ENCODE results near the gene CNPPD1. TPM values are rescaled to one million over a fixed set of nuclear protein-coding genes. Genes with fewer than 3 reads are reported as not detected.

Gene CNPPD1
- total and polyA plus RNA-seq, 7 donors, result 58.5 to 81.5 (median 71.7) TPM

DNA sequence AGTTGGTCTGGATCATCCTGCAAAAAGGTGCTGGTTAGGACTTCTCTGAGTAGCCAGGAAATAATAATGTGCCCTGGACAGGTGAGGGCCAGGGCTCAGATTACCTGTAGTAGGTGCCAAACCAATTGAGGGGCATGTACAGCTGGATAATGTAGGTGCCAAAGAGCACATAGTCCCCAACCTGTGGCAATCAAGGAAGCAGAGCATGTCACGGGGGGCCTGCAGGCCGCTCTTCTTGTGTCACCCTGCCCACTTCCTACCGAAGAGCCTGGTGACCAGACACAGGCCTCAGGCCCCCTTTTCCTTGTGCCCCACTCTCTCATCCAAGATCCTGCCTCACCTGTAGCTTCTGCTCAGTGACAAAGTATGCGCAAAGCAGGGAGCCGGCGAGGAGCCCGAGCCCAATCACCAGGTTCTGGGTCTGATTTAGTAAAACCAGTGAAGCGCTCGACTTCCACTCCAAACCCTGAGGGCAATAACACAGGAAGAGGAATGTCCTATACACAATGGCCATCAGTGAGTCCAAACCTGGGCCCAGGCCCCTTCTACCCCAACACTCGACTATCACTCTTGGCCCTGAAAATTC lies 36.9 kb upstream of the CNPPD1 start:
- Histone ChIP-seq H3K36me3 (ENCODE audit: insufficient read depth in 1 of 2, low read depth in 1 of 2) (peaks cover 3 to 83% of the 10 kb centered on the region in 2 donors), H3K27me3 (ENCODE audit: insufficient read depth in 3 of 3, low read length in 2 of 3) (no peaks in the 10 kb centered on the region), H3K27ac (no peak overlapping the region), H3K4me3 (no peak overlapping the region), H3K9me3 (no peaks in the 10 kb centered on the region), H3K4me1 (peaks cover 15% of the 10 kb centered on the region)
- TF ChIP-seq CTCF (IDR thresholded peaks at IDR 0.05), result no peak
- ATAC-seq, result no peak
- 91 to 94% (median 94%) methylated on average over 10 of the region's 10 CpGs for WGBS, 3 donors
- DNase-seq, result no peak
- intact Hi-C loops (cut with DNase I), result no loop called here

DNA sequence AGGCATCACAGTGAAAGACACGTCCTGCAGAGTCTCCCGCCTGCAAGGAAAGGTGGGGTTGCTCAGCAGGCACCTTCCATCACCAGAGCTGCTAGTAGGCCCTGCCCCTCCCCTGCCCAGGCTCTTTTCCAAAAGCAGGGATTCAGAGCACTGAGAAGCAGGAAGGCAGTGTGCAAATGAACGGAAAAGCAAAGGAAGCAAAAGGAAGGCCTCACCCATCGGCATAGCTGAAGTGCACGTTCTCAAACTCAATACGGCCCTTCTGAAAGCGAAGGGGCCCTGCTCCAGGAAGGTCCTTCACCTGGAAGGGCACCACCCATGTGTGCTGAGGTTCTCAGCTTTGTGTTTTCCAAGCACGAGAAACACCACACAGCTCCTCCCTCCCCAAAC lies 36.3 kb upstream of the CNPPD1 start:
- peaks cover 19% of the 10 kb centered on the region for H3K4me1 ChIP-seq
- intact Hi-C loops (cut with DNase I), result no loop called here
- H3K4me3 ChIP-seq, result no peak overlapping the region
- ATAC-seq (no peak), DNase-seq (no peak)
- H3K27me3 ChIP-seq (ENCODE audit: insufficient read depth in 3 of 3, low read length in 2 of 3), result no peaks in the 10 kb centered on the region
- H3K9me3 ChIP-seq, result no peaks in the 10 kb centered on the region
- 79 to 81% (median 79%) methylated on average over 8 of the region's 8 CpGs for WGBS, 3 donors
- TF ChIP-seq CTCF (IDR thresholded peaks at IDR 0.05), result no peak
- peaks cover 3 to 88% of the 10 kb centered on the region in 2 donors for H3K36me3 ChIP-seq (ENCODE audit: insufficient read depth in 1 of 2, low read depth in 1 of 2)
- H3K27ac ChIP-seq, result no peak overlapping the region

DNA sequence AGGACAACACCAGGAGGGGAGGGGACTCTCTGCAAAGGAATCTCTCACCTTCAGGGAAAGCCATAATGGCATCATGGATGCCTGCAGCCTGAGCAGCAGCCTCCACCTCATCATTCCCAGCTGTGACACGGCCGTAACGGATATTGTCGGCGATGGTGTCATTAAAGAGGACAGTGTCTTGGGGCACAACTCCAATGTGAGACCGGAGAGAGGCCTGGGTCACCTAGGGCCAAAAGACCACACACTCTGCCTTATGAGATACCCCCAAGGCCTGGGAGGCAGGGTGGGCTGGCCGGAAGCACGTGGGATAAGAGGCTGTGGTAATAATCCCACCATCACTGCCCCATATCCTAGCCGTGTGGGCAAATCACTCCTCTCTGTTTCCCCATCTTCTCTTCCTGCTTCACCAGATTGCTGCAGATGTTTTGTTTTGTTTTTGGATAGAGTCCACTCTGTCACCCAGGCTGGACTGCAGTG lies 34.2 kb upstream of the CNPPD1 start:
- Histone ChIP-seq H3K4me1 (peaks cover 16% of the 10 kb centered on the region), H3K27me3 (ENCODE audit: insufficient read depth in 3 of 3, low read length in 2 of 3) (no peaks in the 10 kb centered on the region), H3K4me3 (no peak overlapping the region), H3K9me3 (no peaks in the 10 kb centered on the region), H3K27ac (no peak overlapping the region), H3K36me3 (ENCODE audit: insufficient read depth in 1 of 2, low read depth in 1 of 2) (peaks cover 3 to 84% of the 10 kb centered on the region in 2 donors)
- ATAC-seq (no peak), DNase-seq (no peak)
- 83 to 92% (median 86%) methylated on average over 9 of the region's 9 CpGs for WGBS, 3 donors
- TF ChIP-seq CTCF (IDR thresholded peaks at IDR 0.05), result no peak
- intact Hi-C loops (cut with DNase I), result no loop called here

- ATAC-seq (no peak), DNase-seq (no peak)
- H3K27me3 ChIP-seq (ENCODE audit: insufficient read depth in 3 of 3, low read length in 2 of 3), result no peaks in the 10 kb centered on the region
- WGBS, 3 donors, result 89 to 91% (median 91%) methylated on average over 24 of the region's 24 CpGs
- H3K4me1 ChIP-seq, result peaks cover 15% of the 10 kb centered on the region
- H3K9me3 ChIP-seq, result no peaks in the 10 kb centered on the region
- intact Hi-C loops (cut with DNase I), result no loop called here
- no peak overlapping the region for H3K4me3 ChIP-seq
- TF ChIP-seq CTCF (IDR thresholded peaks at IDR 0.05), result no peak
- peaks cover 3 to 78% of the 10 kb centered on the region in 2 donors for H3K36me3 ChIP-seq (ENCODE audit: insufficient read depth in 1 of 2, low read depth in 1 of 2)
- H3K27ac ChIP-seq, result no peak overlapping the region
These were observed 33.6 kb upstream of the CNPPD1 start for GRCh38 chr2:219210196-219210885.
